Fibroblast of skin of back (primary cell): ENCODE measurements around the gene TTYH1.

Experiments used
- DNase-seq: peaks from one replicate; pipeline ENCODE4 v3.0.0-alpha.2; 2013

Gene TTYH1

GRCh38 chr19:54484451-54484850 lies 69.2 kb downstream of the TTYH1 start:
- no peak for DNase-seq

GRCh38 chr19:54485851-54486250 lies 70.6 kb downstream of the TTYH1 start:
- DNase-seq: no peak
